ENCODE measurements around the gene GOLGA8R. TPM values are rescaled to one million over a fixed set of nuclear protein-coding genes. Genes with fewer than 3 reads are reported as not detected.
A peak's percentile ranks its signal among the peaks of the same experiment; 100 is the strongest.
"Not testable (repeated sequence)": the region's sequence is repeated elsewhere in the genome, so short reads cannot be mapped to it uniquely, and the experiment has no call there.

GOLGA8R gene, protein sequence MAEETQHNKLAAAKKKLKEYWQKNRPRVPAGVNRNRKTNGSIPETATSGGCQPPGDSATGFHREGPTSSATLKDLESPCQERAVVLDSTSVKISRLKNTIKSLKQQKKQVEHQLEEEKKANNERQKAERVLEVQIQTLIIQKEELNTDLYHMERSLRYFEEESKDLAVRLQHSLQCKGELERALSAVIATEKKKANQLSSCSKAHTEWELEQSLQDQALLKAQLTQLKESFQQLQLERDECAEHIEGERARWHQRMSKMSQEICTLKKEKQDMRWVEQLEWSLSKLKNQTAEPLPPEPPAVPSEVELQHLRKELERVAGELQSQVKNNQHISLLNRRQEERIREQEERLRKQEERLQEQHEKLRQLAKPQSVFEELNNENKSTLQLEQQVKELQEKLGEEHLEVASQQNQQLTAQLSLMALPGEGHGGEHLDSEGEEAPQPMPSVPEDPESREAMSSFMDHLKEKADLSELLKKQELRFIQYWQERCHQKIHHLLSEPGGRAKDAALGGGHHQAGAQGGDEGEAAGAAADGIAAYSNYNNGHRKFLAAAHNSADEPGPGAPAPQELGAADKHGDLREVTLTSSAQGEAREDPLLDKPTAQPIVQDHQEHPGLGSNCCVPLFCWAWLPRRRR
- total RNA-seq (2014; rRNA removed; shearing (Covaris generic)): 1.3 and 1.6 TPM in 2 replicates

DNA sequence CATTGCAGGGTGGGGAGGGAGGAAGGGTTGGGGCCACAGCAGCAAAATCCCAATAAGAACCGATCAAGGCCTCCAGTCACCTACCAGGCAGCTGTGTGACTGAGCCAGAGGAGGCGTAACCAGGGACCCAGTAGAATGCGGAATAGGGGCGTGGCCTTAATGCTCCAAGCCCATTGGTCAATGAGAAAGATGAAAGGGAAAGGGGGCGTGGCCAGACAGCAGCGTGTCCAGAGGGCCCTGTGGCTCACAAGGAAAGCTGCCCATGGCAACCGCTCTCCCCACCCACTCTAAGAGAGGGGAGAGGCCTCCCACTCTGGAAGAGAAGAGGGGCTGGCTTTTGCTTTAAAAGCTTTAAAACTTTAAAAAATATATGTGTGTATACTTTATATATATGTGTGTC, at the start of gene GOLGA8R:
TSS of gene GOLGA8R (minus strand) at position 101 of the 400 bp plus-strand sequence. CDS start at position 3, 98 bp downstream.
- H3K4me3 ChIP-seq; H3K4me1 ChIP-seq (replicated peaks); H3K36me3 ChIP-seq; H3K9me3 ChIP-seq (replicated peaks); H3K27me3 ChIP-seq (replicated peaks); DNase-seq (ENCODE audit: low read depth in 1 of 2, low spot score in 2 of 2); H3K27ac ChIP-seq: not testable (repeated sequence)

DNA sequence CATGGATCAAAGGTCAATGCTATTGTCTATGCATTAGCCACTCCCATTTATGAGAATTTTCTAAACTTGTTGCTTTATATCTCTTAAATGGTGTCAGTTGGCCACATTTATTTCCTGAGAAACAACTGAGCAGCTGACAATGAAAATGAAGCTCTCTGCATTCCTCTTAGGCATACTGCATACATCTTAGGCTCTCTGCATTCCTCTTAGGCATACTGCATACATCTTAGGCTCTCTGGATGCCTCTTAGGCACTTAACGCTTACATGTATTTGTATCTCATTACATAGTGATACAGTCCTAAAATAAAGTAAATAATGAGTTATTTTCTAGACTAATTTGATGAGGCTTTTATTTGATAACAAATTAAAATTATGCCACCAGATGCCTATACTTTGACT, 49.8 kb upstream of the GOLGA8R start:
- not testable (repeated sequence) for H3K27ac ChIP-seq; DNase-seq (ENCODE audit: low read depth in 1 of 2, low spot score in 2 of 2); H3K4me1 ChIP-seq (replicated peaks); H3K9me3 ChIP-seq (replicated peaks); H3K4me3 ChIP-seq; H3K27me3 ChIP-seq (replicated peaks); H3K36me3 ChIP-seq

DNA sequence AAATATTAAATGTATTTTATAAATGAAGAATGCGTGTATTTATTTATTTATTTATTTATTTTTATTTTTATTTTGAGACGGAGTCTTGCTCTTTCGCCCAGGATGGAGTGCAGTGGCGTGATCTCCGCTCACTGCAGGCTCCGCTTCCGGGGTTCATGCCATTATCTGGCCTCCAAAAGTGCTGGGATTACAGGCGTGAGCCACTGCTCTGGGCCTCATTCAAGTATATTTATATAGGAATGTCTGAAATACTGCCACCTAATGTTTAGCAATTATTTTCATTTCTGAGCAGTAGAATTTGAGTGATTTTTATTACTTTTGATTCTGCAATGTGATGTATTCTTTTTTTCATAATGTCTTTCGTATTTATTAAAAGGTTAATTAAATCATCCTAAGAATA, 48.1 kb upstream of the GOLGA8R start:
- DNase-seq (ENCODE audit: low read depth in 1 of 2, low spot score in 2 of 2): not testable (repeated sequence)

DNA sequence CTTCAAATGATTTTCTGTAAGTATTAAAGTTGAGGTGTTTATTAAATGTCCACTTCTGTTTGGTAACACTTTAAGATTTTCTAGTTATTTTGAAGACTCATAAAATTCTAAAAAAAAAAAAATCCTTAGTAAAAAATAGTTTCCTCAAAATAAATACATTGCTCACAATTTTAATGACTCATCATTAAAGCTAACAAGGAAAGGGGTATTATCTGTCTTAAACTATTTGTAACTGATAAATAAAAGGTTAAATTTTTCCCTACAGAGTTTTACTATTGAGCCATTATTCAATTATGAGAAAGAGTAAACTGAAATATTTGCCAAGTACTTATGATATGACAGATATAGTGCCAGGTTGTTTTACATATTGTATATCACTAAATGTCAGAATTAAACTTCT, 38.6 kb upstream of the GOLGA8R start:
- DNase-seq (ENCODE audit: low read depth in 1 of 2, low spot score in 2 of 2); H3K27me3 ChIP-seq (replicated peaks); H3K27ac ChIP-seq; H3K9me3 ChIP-seq (replicated peaks); H3K36me3 ChIP-seq; H3K4me3 ChIP-seq; H3K4me1 ChIP-seq (replicated peaks): not testable (repeated sequence)

More for the DNA sequence above, 48.1 kb upstream of the GOLGA8R start:
- not testable (repeated sequence) for H3K27ac ChIP-seq; H3K36me3 ChIP-seq; H3K4me1 ChIP-seq (replicated peaks); H3K4me3 ChIP-seq; H3K27me3 ChIP-seq (replicated peaks); H3K9me3 ChIP-seq (replicated peaks)

DNA sequence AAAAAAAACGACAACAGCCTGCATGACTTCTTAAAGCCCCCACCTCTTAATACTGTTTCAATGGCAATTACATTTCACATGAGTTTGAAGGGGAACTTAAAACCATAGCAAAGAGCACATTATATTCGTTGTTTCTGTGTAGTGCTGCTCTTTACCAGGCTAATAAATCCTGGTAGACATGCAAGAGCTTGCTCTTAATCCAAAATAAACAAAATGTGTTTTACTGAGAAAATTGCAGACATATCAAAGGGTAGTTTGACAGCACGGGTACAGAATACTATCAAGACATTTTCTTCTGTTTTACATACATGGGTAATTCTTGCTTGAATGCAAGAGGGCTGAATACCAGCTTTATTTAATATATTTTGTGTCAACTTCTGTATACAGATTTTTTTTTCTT, 24.3 kb upstream of the GOLGA8R start:
- DNase-seq (ENCODE audit: low read depth in 1 of 2, low spot score in 2 of 2); H3K4me1 ChIP-seq (replicated peaks); H3K9me3 ChIP-seq (replicated peaks); H3K36me3 ChIP-seq; H3K4me3 ChIP-seq; H3K27me3 ChIP-seq (replicated peaks); H3K27ac ChIP-seq: not testable (repeated sequence)

DNA sequence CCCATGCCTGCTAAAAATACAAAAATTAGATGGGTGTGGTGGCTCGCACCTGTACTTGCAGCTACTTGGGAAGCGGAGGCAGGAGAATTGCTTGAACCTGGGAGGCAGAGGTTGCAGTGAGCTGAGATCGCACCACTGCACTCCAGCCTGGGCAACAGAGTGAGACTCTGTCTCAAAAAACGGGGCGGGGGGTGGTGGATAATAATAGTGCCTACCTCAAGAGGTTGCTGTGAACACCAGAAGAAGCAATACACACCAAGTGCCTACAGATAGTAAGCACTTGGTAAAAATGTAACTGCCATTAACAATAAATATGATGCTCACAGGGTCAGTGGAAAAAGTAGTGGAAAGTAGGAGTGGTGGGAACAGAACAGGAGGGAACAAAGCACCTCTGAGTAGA, 21.8 kb upstream of the GOLGA8R start:
- not testable (repeated sequence) for H3K9me3 ChIP-seq (replicated peaks); H3K27me3 ChIP-seq (replicated peaks); DNase-seq (ENCODE audit: low read depth in 1 of 2, low spot score in 2 of 2); H3K27ac ChIP-seq; H3K4me1 ChIP-seq (replicated peaks); H3K36me3 ChIP-seq; H3K4me3 ChIP-seq

DNA sequence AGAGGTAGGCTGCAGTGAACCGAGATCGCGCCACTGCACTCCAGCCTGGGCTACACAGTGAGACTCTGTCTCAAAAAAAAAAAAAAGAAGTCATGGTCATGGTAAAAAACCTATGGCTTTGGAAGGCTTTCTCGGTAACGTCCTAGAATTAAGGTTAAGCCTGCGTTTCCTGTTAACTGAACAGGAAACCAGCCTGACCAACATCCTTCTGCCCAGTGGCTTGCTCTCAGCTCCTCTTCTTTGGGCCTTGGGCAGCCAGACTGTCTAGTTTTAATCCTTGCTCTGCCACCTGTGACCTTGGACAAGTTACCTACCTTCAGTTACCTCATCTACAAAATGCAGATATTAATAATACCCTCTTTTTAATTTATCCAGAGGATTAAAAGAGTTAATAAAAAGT, 6.7 kb upstream of the GOLGA8R start:
- not testable (repeated sequence) for H3K27ac ChIP-seq; H3K4me3 ChIP-seq; H3K4me1 ChIP-seq (replicated peaks); H3K36me3 ChIP-seq; H3K27me3 ChIP-seq (replicated peaks); DNase-seq (ENCODE audit: low read depth in 1 of 2, low spot score in 2 of 2); H3K9me3 ChIP-seq (replicated peaks)

DNA sequence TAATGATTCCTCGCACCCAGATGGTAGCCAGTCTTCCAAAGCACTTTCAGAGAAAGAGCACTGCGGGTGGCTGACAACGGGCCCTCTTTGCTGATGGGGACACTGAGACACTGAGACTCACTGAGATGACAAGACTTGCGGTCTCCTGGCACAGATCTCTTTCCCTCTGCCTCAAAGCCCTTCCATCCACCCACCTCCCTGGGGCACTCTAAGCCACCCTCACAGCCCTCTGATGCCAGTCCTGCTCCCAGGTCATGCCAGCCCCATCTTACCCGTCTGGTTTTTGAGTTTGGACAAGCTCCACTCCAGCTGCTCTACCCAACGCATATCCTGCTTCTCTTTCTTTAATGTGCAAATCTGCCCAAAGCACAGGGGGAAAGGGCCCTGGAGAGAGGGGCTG, 6.4 kb downstream of the GOLGA8R start:
- not testable (repeated sequence) for H3K27ac ChIP-seq; H3K36me3 ChIP-seq; DNase-seq (ENCODE audit: low read depth in 1 of 2, low spot score in 2 of 2); H3K27me3 ChIP-seq (replicated peaks); H3K9me3 ChIP-seq (replicated peaks); H3K4me1 ChIP-seq (replicated peaks); H3K4me3 ChIP-seq

DNA sequence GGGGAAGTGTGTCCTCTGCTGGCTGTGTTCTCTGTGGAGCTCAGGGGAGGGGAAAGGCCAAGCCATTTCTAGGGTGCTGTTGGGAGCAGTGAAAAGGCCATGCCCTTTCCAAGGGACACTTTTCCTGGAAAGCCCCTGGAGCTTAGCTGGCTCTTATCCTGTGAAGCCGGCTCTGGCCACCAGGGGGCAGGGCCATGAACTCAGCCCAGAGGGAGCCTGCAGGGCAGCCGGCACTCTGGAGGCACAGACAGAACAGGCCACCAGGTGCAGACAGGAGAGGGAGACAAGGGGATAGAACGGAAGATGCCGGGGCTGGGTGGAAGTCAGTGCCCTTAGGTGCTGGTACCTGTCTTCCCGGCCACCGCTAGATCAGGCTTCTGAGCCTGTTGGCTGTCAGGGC, 15.1 kb downstream of the GOLGA8R start:
- H3K36me3 ChIP-seq; H3K9me3 ChIP-seq (replicated peaks); H3K4me1 ChIP-seq (replicated peaks); H3K27ac ChIP-seq; H3K4me3 ChIP-seq; H3K27me3 ChIP-seq (replicated peaks): not testable (repeated sequence)
- DNase-seq (ENCODE audit: low read depth in 1 of 2, low spot score in 2 of 2): peak in 1 of 2 experiments; percentile 53

DNA sequence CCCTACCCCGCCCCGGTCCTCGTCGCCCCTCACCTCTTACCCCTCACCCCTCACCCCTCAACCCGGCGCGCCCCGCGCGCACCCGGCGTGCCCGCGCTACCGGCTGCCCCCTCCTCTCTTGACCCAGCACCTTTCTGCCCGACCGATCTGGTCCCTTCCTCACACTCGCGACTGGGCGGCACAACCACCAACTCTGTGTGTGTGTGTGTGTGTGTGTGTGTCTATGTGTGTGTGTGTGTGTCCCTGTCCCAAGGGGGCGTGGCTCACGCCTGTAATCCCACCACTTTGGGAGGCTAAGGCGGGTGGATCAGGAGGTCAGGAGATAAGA, 20.4 kb downstream of the GOLGA8R start:
- H3K4me1 ChIP-seq (replicated peaks); H3K36me3 ChIP-seq; H3K4me3 ChIP-seq; H3K9me3 ChIP-seq (replicated peaks); H3K27ac ChIP-seq; H3K27me3 ChIP-seq (replicated peaks); DNase-seq (ENCODE audit: low read depth in 1 of 2, low spot score in 2 of 2): not testable (repeated sequence)

DNA sequence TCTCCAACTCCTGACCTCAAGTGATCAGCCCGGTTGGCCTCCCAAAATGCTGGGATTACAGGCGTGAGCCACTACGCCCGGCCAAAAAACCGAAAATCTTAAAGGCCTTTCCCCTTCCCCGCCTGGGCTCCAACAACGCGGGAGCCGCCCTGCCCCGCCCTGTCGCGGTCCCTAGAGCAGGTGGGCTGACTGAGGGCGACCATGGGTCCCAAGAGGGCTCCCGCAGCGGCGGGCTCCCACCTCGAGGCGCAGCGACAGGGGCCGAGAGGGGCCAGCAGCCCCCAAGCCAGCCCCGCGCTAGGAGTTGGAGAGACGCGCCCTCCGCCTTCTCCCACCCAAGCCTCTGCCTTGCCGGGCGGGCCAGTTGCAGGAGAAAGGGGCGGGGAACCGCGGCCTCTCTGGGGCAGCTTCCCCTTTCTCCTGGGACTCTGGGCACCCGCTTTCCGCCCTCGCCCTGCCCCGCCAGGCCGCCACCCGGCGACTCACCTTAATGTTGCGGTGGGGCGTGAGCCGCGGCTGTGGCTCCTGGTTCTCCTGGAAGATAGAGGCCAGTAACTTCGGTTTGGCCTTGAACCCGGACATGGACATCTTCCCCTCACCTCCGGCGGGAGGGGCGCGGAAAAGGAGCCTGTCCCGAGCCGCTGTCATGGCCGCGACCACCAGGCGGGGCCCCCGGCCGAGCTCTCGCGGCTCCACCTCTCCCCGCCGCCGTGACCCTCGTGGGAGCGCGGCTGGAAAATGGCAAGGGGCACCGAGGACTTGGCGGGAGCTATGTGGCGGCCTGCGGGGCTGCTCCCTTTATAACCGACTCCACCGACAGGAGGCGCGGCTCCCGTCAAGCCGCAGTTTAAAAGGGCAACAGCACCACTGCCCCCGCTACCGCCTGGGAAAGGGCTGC, 21.0 kb downstream of the GOLGA8R start, which contains the start of gene CHRFAM7A:
TSS of gene CHRFAM7A (minus strand) at position 775 of the 898 bp plus-strand sequence. CDS start 10,189 bp downstream, outside the sequence.
- not testable (repeated sequence) for H3K27ac ChIP-seq; H3K27me3 ChIP-seq (replicated peaks); H3K9me3 ChIP-seq (replicated peaks); H3K36me3 ChIP-seq; H3K4me3 ChIP-seq; H3K4me1 ChIP-seq (replicated peaks); DNase-seq (ENCODE audit: low read depth in 1 of 2, low spot score in 2 of 2)

DNA sequence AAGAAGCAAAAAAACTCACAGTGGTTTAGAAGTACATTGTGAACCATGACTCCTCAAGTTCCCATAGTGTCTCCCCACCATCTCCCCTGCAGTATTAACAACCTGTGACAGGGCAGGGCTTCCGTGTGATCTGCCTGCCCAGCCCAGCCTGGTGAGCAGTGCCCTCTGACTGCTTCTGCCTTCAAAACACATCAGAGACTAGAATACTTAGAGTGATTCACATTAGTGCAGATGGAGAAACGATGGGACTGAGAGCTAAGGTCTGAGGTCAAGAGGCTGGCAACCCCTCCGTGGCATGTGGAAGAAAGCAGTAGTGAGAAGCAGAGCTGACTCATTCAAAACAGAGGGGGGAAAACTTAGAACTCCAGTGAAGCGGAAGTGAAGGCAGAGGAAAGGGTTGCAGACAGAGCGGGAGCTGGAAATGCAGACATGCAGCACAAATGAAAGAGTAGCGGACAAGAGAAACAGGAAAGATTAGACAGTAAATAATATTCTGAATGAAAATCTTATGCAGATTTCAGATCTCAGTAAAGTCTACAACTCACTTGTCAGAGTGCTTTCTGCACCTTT, 27.7 kb downstream of the GOLGA8R start:
- H3K36me3 ChIP-seq; H3K4me1 ChIP-seq (replicated peaks); H3K4me3 ChIP-seq; H3K9me3 ChIP-seq (replicated peaks); DNase-seq (ENCODE audit: low read depth in 1 of 2, low spot score in 2 of 2); H3K27ac ChIP-seq; H3K27me3 ChIP-seq (replicated peaks): not testable (repeated sequence)

DNA sequence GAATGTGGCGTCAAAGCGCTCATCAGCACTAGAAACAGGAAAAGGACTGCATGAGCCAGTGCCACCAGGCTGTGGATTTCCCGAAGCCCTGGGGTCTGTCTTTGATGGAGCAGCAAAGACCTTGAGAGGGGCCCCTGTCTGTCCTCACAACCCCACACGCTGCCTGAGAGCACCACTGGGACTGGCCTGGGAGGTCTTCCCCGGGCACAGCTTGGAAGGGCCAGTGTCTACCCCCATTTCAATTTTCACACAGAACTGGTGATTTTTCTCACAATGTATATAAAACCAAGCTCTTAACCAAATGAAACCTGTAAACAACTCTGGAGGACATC, 37.0 kb downstream of the GOLGA8R start:
- not testable (repeated sequence) for H3K27ac ChIP-seq; H3K4me3 ChIP-seq; H3K9me3 ChIP-seq (replicated peaks); H3K4me1 ChIP-seq (replicated peaks); H3K27me3 ChIP-seq (replicated peaks); DNase-seq (ENCODE audit: low read depth in 1 of 2, low spot score in 2 of 2); H3K36me3 ChIP-seq

Data from SJSA1 (cell line).